Germinal center (tissue), 1 donor: ENCODE results near the gene TCF21.

Source experiments
- DNase-seq: peaks from one replicate; pipeline ENCODE4 v3.0.0; 2012; ENCODE audit warnings: mixed read lengths, low spot score

The TCF21 gene

DNA sequence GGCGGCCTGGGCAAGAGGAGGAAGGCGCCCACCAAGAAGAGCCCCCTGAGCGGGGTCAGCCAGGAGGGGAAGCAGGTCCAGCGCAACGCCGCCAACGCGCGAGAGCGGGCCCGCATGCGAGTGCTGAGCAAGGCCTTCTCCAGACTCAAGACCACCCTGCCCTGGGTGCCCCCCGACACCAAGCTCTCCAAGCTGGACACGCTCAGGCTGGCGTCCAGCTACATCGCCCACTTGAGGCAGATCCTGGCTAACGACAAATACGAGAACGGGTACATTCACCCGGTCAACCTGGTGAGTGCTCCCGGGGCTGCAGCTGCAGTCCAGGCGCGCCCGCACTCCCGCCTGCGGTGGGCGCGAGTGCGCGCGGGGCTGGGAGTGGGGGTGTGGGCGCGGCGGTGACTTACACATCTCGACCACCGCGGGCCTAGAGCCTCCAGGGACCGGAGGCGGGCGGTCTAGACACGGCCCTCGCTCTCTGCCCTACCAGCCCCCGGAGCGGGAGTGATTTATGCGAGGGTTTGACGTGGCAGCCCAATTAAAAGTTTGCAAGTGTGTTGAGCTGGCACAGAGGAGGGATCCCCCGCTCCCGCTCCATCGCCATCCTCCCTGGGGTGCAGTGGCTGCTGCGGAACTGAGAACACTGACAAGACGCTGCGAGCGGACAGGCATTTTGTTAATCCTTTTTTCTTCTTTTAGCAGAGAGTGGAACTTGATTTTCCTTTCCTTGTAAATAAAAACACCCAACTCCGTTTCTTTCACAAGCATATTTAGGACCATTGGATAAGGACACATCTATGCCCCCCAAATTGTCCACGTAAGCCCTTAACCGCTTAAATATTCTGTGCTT lies 867 bp downstream of the TCF21 start:
- DNase-seq = no peak

DNA sequence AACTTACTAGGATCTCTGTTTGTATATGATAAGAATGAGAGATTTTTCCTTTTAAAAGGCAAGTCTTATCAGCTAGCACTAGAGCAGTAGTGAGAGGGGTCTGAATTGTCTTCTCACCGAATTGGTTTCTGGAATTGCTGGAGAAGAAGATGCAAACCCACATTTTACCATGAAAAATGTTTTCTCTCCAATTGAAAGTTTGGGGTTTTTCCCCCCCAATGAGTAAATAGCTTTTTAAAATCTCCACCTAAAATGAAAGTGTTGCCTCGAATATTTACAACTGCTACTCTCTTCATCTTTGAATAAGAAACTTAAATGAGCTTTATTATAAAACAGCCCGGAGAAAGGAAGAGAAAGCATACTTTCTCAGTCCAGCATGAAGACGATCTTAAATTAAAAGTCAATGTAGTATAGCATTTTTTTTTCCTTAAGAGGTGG lies 1.8 kb downstream of the TCF21 start:
- DNase-seq = no peak

DNA sequence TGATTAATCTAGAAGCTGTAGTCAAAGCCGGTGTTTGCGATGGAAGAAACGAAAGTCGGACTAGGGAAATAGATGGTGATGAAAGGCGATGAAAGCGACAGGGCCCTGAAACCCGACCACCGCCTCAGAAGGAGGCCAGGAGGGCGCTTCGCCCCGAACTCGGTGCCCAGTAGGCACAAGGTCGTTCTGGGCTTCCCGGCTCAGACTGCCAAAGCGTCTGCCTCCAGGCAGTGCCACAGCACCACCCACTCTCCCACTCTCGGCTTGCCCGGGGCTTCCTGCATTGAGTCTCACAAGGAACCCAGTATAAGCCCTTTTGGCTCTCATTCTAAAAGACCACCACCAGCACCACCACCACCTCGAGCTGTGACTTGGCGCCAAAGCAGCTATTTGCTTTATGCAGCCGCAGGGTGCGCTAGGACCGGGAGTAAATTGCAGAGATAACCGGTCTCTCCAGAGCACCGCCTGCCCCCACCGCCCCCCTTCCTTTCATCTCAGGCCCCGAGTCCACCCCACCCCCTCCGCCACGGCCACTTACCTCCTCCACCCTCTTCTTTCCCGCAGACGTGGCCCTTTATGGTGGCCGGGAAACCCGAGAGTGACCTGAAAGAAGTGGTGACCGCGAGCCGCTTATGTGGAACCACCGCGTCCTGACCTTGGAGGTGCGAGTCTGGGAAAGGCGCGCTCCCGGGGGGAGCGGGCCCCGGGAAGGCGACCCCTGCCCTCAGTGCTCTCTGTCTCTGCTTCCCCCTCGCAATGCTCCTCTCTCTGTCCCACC lies 2.4 kb downstream of the TCF21 start:
- DNase-seq = no peak

DNA sequence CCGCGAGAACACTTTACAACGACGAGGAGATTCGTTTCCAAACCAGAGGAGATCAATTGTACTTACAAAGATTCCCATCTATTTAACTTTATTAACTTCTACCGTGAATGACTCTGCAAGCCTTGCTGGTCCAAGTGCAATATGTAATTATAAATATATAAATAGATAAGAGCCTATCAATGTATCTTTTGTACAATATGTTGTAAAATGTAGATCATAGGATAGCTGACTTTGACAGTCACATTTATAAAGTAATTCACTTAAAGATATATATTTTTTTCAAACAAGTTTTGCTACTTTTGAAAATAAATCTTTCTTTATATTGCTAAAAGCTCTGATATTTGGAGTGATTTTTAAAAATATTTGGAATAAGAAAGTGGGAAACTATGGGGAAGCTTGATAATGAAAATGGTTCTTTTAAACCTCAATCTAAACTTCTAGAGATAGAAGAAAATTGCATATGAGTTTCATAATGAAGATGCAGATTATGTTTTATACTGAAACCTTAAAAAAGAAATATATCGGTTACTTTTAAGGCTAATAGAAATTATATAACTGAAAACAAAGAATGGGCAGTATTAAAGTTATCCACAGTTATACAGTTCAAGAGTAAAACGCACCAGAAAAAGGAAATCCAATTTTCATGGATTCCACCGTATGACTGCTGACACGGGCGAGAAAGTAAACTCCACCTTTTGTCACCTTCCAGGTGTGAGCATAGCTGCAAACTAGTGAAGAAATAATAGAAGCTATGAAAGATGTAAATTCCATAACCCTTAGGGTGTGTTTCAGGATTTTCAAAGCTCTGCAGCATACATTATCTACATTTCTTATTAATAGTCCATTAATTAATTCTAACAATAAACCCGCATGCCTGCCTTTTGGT lies 3.3 kb downstream of the TCF21 start:
- no peak for DNase-seq

DNA sequence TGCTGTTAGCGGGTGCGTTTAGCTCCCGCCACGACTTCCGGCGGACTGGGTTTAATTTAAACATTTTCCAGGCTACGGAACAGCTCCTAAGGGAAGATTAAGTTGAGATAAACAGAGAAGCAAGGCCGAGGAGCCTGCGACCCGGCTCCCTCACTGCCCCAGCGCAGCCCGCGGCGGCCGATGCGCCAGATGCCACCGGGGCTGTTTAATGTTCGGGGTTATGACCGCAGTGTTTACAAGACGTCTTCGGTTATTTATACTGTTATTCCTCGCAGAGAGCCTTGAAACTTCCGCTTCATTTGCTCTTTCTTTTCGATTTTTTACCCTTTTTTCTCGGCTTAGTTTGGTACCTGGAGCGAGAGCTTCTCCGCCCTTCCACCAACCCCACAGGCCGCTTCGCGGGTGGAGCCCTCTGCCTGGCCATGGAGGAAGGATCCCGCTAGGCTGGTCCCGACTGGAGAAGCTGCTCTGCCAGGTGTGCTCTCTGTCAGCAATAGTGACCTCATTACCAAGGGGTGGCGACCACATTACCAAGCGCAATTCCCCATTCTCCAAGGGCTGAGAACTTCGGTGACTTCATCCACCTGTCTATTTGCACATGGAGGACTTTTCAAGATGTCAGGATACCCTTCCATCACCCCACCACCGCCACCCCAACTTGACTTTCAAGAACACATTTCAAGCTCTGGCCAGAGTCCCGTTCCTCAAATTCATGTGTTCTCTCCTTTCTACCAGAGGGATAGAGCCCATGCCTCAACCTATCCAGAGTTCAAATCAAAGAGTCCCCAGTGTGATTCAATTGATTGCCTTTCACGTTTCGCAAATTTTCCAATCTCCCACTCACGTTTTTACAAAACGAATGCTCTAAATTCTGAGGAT lies 4.1 kb downstream of the TCF21 start:
- no peak for DNase-seq

DNA sequence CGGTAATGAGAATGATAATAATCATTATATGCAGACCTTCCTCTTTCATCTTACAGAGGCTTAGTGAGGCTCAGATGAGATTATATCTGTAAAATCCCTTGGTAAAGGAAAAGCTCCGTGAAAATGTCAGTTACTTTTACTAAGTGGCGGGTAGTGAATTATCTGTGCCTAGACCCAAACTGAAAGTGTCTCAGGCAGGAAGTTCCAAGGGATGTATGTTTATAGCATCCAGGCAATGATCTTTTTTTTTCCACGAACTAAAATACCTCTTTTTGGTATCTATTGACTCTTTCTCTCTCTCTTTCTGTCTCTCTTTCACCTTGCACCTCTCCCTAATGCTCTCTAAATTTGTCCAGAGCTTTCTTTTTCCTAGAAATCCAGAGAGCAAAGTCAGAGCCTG lies 5.0 kb downstream of the TCF21 start:
- DNase-seq = no peak

DNA sequence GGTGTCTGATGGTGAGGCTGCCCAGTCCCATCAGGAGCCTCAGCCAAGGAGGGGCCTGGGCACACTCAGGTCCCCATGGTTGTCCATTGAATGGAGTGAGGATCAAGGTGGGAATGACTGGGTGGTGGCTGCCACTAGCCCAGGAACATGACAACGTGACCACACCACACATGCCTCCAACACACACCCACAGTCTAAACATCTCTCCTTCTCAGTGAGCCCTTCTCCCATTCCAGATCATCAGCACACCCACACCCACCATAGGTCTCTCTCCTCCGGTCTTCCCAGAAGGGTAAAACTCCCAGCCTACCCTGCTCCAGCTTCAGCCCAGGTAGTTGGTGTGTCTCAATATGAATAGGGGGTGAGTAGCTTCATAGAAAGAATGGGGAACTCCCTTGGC lies 5.5 kb downstream of the TCF21 start:
- DNase-seq = no peak

DNA sequence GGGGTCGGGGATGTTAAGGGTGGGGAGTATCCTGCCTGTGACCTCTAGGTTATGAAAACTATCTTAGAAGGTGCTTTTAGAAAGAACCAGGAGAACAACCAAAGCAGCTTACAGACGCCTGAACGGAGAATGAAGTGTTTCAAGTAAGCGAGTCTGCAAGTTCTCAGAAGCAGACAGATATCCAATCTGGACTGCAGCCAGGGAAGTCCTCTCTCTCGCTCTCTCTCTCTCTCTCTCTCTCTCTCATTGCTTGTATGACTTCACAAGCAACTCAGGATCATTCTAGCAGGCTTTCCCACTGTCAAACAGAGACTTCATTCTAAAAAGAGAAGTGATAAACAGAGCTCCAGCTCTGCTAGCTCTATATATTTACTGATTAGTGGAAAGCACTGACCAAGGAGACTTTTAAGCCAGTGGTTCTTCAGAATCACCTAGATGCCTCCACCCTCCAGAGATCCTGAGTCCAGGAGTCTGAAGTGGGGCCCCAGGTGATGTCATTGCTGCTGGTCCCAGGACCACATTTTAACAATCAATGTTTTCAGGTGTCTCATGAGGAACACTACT lies 6.0 kb downstream of the TCF21 start:
- DNase-seq = no peak

DNA sequence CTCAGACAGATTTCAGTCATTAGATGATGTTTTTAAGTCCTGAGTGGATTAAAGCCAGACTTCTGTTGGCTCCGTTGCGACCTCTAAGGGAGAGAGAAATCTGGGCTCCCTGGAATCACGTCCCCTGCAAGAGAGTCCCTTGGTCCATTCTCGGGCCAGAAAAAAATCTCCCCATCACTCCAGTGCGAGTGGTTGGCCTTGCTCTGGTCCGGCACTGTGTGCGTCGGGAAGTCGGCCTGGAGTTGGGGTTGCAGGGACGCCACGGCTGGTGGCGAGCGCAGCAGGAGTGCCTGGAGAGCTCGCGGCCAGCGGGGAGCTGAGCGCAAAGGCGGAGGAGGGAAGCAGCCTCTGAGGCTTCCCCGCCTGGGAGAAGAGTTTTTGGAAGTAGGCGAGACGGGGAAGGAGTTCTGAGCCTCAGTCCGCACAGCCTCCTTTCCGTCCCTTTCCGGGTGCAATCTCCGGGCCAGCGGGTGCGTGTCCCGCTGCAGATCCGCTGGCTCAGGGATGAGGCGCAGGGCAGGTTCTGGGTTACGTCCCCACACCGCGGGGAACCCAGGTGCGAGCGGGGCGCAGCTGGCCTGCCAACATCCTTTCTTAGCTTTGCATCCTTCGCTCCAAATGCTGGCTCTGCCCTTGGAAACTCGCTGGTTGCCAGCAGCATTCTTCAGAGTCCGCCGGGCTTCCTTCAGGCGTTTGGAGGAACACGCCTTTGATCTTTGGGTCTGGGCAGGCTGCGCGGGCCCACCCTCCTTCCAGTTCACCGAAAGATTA lies 6.8 kb downstream of the TCF21 start:
- DNase-seq = no peak

DNA sequence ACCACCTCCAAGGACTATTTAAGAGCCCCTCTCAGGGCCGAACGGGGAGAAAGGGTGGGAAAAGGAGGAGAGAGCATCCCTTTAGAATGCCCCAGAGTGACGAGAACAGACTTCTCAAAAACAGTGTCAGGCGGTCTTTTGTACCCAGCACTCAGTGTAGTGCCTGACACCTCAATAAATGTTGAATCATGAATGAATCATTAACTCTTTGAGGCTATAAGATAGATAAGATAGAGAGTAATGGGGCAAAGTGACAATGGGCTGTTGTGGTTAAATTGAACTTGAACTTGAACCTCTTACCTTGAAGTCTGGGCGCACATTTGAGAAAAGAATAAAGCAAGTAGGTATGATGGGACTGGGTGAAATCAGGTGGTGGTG lies 7.4 kb downstream of the TCF21 start:
- no peak for DNase-seq

DNA sequence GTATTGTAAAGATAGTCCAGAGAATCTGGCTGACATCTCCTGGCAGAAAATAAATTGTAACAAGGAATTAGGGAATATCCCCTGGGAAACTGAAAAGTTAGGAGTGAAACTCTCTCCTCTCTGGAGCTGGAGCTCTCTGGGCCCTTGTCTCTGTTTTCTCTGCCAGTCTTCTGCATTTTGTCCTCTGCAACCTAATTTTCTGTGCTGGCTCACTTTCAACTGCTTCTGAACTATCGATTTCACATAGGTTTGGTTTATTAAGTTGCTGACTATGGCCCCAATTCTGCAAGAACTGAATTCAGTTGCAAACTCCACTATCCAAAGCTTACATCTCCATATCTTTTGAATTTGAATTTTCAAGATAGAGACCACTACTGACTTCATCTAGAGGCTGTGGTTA lies 9.3 kb downstream of the TCF21 start:
- no peak for DNase-seq

DNA sequence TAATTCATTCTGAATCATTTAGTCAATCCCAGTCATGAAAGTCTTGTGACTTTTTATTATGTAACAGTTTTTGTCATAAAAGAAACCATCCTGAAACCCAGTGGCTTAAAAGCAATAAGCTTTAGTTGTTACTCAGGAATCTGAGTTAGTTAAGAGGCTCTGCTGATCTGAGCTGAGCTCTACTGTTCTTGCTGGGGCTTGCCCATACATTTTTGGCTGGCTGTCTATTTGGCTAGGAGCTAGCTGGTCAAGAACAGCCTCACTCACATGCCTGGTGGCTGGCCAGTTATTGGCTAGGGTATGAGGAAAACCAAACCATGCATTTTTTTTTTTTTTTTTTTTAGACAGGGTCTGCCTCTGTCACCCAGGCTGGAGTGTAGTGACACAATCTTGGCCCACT lies 10.6 kb downstream of the TCF21 start:
- DNase-seq = no peak

DNA sequence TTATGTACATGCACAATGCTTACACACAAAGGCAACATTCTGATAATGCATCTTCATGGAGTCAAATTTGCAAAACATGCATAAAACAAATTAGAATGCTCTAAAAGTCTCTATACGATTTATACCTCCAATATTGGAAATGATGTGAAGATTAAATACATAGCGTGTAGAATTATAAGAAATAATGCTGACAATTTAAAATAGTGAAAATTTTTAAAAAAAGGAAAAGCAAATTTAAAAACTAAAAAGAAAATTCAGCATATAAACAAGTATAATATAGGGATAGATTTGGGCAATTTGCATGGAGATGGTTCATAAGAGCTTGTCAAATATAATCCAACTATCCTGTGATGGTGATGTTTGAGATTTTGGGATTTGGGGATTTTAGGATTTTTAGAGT lies 14.9 kb downstream of the TCF21 start:
- no peak for DNase-seq

DNA sequence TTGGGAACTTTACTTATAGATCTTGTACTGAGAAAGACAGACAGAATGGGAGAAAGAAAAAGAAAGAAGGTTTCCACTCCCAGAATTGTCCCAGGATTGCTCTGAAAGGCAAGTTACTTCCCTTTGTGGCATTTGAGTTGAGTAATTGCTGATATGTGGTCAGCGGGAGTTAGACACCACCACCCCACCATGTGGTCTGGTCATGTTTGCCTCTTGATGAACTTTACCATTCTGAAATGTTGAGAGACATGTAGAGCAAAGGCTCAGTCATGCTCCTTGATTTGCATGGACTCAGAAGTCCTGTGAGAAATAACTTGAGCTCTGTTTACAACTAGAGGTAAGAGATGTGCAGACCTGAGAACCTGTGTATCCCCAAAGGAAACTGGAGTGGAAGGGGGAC lies 17.1 kb downstream of the TCF21 start:
- no peak for DNase-seq

DNA sequence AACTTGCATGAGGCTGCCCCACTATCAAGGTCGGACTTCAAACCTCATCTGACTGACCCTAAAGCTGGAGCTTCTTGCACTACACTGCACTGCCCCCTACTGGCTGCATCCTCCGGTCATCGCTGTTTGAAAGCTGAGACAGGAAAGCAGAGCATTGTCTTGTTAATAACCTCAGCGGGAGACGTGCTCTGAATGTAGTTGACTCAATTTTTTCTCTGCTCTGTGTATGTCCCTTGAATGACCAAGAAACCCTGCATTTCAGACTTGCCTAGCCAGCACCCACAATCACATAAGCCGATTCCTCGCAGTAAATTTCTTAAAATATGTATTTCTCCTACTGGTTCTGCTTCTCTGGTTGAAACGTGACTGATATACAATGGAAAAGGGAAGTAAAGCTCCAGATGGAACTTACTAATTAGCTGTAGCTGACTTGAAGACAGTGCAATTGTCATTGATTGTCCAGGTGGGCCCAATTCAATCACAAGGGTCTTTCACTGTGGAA lies 27.8 kb downstream of the TCF21 start:
- peak; percentile 36 for DNase-seq

DNA sequence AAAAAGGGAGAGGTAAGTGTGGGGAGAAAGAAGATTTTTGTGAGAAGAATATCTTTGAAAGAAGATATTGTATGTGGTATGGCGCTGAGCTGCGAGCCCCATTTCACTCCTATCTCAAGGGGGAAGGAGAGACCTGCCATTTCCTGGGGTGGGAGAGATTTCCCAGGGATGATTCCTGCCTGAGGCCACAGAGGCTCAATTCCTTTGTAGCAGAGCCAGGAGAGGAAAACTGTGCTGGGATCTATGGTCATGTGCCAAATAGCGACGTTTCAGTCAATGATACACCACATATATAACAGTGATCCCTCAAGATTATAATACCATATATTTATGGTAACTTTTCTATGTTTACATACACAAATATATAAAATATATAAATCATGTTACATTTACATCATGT lies 28.9 kb downstream of the TCF21 start:
- no peak for DNase-seq

DNA sequence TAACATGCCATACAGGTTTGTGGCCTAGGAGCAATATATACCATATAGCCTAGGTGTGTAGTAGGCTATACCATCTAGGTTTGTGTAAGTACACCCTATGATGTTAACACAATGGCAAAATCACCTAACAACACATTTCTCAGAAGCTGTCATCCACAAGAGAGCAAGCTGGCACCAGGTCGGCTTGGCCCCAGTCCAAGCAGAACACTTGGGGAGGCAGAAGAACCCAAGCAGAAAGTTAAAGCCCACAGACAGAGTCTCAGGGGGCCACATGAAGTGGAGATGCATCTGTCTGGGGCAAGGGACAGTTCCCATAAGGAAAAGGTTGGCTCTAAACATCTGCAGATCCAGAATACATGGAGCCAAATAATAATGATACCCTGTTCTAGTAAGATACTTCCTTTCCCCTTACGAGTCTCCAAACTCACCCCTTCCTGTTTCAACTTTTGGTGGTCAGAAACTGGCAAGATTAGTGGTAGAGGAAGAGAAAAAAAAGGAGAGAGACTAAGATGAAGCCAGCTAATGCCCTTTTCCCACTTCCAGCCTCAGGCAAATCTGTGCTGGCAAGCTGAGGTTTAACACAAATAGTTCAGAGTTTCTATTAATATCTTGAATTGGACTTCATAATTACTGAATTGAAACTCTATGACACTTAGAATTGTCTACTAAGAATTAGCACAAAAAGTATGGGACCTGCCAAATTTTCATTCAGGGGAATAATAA lies 29.5 kb downstream of the TCF21 start:
- DNase-seq = no peak

DNA sequence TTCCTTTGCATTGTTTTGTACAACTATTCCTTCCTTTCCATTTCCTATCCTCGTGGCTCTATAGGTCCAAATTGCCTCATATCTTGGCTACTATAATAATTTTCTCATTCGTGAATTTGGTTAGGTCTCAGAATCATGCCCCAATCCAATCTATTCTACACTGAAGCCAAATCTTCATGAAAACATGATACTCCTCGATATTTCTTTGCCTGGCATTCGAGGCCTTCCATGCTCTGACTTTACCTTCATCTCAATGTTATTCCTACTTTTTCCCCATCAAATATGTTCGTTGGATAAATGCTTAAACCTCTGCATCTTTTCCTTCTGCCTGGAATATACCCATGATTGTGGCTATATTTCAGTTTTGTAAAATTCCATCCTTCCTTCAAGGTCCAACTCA lies 30.4 kb downstream of the TCF21 start:
- no peak for DNase-seq

DNA sequence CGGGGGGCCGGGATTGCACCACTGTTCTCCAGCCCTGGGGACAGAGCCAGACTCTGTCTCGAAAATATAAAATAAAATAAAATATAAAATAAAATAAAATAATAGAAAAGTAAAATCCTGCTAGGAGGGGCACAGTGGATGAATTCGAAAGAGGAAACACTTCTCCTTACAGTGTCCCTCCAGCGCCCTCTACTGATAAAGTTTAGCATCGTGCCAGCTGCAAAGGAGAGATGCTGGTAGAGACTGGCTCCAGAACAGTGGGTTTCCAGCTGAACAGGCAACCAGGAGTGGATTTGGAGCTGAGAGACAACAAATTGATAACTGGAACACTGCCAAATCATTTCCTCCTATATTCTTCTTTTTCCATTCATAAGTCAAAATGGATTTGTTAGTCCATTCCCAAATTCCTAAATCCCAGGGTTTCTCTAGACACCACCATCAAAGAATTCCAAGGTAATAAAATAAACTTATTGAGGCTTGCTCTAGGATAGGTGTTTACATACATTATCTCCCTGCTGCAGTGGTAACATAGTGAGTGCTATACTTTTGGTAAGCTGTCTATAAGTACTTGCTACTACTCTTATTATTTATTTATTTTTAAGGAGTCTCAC lies 32.4 kb downstream of the TCF21 start:
- peak; percentile 67 for DNase-seq
